HG03025 (cell line): ENCODE data around the gene RHBDD2.

ENCODE experiments used
- ATAC-seq: cut with Tn5 transposase; IDR thresholded peaks from one replicate; pipeline ENCODE4 v1.9.1; 2021; ENCODE audit warnings: mild to moderate bottlenecking, moderate library complexity; ENCODE audit not compliant: unreplicated experiment, low FRiP score

Gene RHBDD2

GRCh38 chr7:75916259-75916658, 37.4 kb downstream of the RHBDD2 start:
- no peak for ATAC-seq

GRCh38 chr7:75916685-75917634, 38.1 kb downstream of the RHBDD2 start:
- no peak for ATAC-seq

- ATAC-seq: no peak
These were observed 41.8 kb downstream of the RHBDD2 start for GRCh38 chr7:75920431-75921161.

- no peak for ATAC-seq
These were observed 42.6 kb downstream of the RHBDD2 start for GRCh38 chr7:75921479-75921878.

- ATAC-seq: no peak
These were observed 44.3 kb downstream of the RHBDD2 start for GRCh38 chr7:75922966-75923603.

GRCh38 chr7:75924256-75924655, 45.4 kb downstream of the RHBDD2 start:
- no peak for ATAC-seq

- ATAC-seq: no peak
These were observed 46.1 kb downstream of the RHBDD2 start for GRCh38 chr7:75924889-75925288.

- ATAC-seq: no peak
These were observed 47.0 kb downstream of the RHBDD2 start for GRCh38 chr7:75925717-75926435.

GRCh38 chr7:75928568-75928914, 49.7 kb downstream of the RHBDD2 start:
- no peak for ATAC-seq

- no peak for ATAC-seq
These were observed 52.8 kb downstream of the RHBDD2 start for GRCh38 chr7:75931680-75932079.

GRCh38 chr7:75937958-75938786, 59.3 kb downstream of the RHBDD2 start:
- ATAC-seq: no peak
